Neuron (in vitro differentiated cells): ENCODE data around the gene GRIK1.

Experiments
- H2AFZ ChIP-seq: one replicate; pipeline ENCODE4 v1.6.1; 2013; ENCODE audit warnings: low read depth, mild to moderate bottlenecking, inconsistent platforms, low read length, moderate library complexity
- H3K27me3 ChIP-seq: one replicate; pipeline ENCODE4 v1.6.1; 2013; ENCODE audit warnings: low read length; ENCODE audit not compliant: insufficient read depth
- H3K36me3 ChIP-seq: one replicate; pipeline ENCODE4 v1.6.1; 2013; ENCODE audit warnings: low read length; ENCODE audit not compliant: insufficient read depth
- H3K4me1 ChIP-seq: one replicate; pipeline ENCODE4 v1.6.1; 2013; ENCODE audit warnings: low read length; ENCODE audit not compliant: insufficient read depth
- H3K4me3 ChIP-seq: 2 replicates; pipeline ENCODE4 v1.5.1; 2013; ENCODE audit warnings: mild to moderate bottlenecking, low read length, moderate library complexity
- H3K9me3 ChIP-seq: one replicate; pipeline ENCODE4 v1.6.1; 2013; ENCODE audit warnings: low read length

GRIK1 gene

DNA sequence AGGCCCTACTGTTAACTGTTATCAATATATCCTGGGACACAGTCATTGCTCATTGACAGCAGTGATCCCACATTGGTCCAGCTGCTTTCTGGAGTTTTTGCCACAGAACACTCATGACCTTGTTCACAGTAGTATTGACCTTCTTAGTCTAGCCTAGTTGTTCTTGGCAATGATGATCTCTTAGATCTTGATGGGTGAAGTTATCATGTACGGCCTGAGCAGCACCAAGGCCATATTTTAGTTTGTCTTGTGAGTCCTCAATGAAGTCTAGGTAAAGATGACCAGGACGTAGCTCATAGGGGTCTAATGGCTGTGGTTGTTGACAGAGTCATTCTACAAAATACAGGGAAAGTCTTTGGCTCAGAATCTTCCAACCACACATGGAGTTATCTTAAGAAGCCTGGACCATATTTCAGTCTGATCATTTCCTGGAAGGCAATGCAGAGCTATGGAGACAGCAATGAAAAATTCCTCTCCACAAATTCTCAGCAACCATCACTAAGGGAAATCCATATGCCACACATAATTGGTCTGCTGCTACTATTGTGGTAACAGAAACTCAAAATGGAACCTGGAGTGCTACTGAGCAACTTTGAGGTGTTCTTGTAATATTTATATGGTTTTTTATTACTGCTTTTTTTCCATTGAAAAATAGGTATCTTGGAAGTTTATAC, 279.6 kb downstream of the GRIK1 start:
- H3K4me3 ChIP-seq = no peak overlapping the region
- H2AFZ ChIP-seq = no peak overlapping the region
- H3K27me3 ChIP-seq = no peaks in the 10 kb centered on the region
- no peaks in the 10 kb centered on the region for H3K9me3 ChIP-seq
- no peaks in the 10 kb centered on the region for H3K4me1 ChIP-seq
- no peaks in the 10 kb centered on the region for H3K36me3 ChIP-seq

GRCh38 chr21:29658934-29659203, 280.9 kb downstream of the GRIK1 start:
- Histone ChIP-seq H3K27me3 (no peaks in the 10 kb centered on the region), H3K4me3 (no peak overlapping the region), H3K36me3 (no peaks in the 10 kb centered on the region), H2AFZ (no peak overlapping the region), H3K4me1 (peaks cover 7% of the 10 kb centered on the region), H3K9me3 (no peaks in the 10 kb centered on the region)

DNA sequence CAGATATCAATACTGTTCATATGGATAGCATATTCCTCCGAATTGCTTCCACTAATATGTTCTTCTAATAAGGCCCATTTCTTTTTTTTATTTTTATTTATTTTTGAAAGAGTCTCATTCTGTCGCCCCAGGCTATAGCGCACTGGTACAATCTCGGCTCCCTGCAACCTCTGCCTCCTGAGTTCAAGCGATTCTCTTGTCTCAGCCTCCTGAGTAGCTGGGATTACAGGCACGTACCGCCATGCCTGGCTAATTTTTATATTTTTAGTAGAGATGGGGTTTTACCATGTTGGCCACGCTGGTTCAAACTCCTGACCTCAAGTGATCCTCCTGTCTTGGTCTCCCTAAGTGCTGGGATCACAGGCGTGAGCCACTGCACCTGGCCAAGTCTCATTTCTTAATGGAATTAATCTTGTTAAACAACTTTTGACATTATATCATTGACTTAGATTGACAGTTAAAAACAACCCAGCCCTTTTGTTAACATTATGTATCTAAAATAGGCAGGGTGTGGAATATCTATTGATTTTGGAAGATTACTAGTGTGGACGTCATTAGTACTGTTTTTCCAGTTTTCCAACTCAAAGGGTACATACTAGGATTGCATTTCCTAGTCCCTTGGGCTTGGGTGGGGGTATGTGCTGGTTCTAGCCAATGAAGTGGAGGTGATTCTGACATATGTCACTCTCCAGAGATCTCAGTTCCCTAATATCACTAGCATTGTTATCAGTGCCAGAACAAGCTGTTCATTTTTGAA, 281.4 kb downstream of the GRIK1 start:
- Histone ChIP-seq H3K4me1 (peaks cover 7% of the 10 kb centered on the region), H3K36me3 (no peaks in the 10 kb centered on the region), H3K27me3 (no peaks in the 10 kb centered on the region), H3K9me3 (no peaks in the 10 kb centered on the region), H3K4me3 (no peak overlapping the region), H2AFZ (no peak overlapping the region)

GRCh38 chr21:29657240-29657989, 282.4 kb downstream of the GRIK1 start:
- H2AFZ ChIP-seq = no peak overlapping the region
- H3K4me1 ChIP-seq = peaks cover 7% of the 10 kb centered on the region
- H3K27me3 ChIP-seq = no peaks in the 10 kb centered on the region
- no peaks in the 10 kb centered on the region for H3K36me3 ChIP-seq
- no peak overlapping the region for H3K4me3 ChIP-seq
- no peaks in the 10 kb centered on the region for H3K9me3 ChIP-seq

DNA sequence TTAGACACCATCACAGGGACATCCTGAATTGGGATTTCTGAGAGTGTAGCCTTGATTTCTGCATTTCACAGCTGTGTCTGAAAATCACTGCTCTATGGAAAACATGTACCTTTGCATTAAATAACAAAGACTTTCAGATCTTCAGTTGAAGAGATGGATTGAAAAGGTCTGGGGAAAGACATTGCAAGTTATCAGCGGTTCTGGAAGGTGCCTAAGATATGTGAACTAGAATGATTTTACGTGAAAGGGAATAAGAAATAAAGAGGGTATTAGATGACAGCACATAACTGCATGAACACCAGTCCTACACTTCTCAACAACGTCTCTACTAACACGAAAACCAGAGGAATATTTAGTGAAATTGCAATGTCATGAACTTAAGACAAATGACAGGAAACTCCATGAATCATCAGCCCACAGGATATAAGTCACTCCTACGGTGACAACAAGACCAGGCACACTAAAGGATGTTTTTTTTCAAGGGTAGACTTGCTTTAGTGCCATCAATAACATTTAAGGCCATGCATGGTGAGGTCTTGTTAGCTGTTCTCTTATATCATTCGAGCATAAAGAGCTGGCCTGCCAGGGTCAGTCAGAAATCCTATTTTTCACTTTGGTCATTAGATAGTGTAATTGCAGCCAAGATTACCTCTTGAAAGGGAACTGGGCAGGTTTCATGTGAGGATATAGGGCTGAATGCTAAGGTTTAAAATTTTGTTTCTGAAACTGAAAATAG, 283.1 kb downstream of the GRIK1 start:
- Histone ChIP-seq H3K4me1 (peaks cover 7% of the 10 kb centered on the region), H3K4me3 (no peak overlapping the region), H3K36me3 (no peaks in the 10 kb centered on the region), H2AFZ (no peak overlapping the region), H3K27me3 (no peaks in the 10 kb centered on the region), H3K9me3 (no peaks in the 10 kb centered on the region)

DNA sequence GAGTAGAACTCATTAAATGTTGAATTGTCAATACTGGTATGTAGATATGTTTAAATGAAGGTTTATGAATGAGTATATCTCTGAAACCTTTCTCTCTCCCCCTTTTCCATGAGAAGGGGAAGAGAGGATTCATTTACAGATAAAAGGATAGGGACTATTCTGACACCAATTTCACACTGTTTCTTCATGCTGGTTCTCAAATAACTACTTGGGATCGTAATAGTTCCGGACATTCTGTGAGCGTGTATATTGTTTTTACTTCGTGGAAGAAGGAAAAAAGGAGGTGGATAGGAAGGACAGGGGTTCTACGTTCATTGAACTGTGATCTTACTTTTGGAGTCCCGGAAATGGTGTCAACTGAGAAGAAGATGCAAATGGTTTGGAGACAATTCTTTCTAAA, 284.2 kb downstream of the GRIK1 start:
- Histone ChIP-seq H3K36me3 (no peaks in the 10 kb centered on the region), H3K4me3 (no peak overlapping the region), H2AFZ (no peak overlapping the region), H3K9me3 (no peaks in the 10 kb centered on the region), H3K4me1 (peaks cover 7% of the 10 kb centered on the region), H3K27me3 (no peaks in the 10 kb centered on the region)

GRCh38 chr21:29654855-29655254, 284.9 kb downstream of the GRIK1 start:
- H3K9me3 ChIP-seq = no peaks in the 10 kb centered on the region
- no peak overlapping the region for H3K4me3 ChIP-seq
- H3K36me3 ChIP-seq = no peaks in the 10 kb centered on the region
- H3K4me1 ChIP-seq = peaks cover 7% of the 10 kb centered on the region
- no peaks in the 10 kb centered on the region for H3K27me3 ChIP-seq
- no peak overlapping the region for H2AFZ ChIP-seq

DNA sequence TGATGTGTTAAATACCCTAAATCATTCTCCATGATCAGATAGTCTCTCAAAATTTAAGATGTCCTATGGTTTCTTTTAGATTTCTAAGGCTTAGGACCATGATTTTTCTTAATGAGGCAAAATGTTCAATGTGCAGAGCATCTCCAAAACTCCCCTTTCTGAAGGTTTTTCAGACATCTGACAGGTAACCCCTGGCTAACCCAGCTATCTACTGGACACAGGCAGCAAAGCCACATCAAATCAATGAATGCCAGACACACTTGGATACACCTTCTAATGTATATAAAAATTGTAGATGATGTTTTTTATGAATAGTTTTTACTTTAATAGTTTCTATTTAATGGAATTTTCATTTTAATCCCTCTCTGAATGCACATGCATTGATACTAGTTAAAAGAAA, 285.6 kb downstream of the GRIK1 start:
- no peaks in the 10 kb centered on the region for H3K27me3 ChIP-seq
- H3K4me1 ChIP-seq = peaks cover 7% of the 10 kb centered on the region
- no peaks in the 10 kb centered on the region for H3K36me3 ChIP-seq
- no peak overlapping the region for H3K4me3 ChIP-seq
- no peaks in the 10 kb centered on the region for H3K9me3 ChIP-seq
- H2AFZ ChIP-seq = no peak overlapping the region

GRCh38 chr21:29650523-29651022, 289.2 kb downstream of the GRIK1 start:
- H3K27me3 ChIP-seq = no peaks in the 10 kb centered on the region
- no peak overlapping the region for H3K4me3 ChIP-seq
- H3K4me1 ChIP-seq = peaks cover 10% of the 10 kb centered on the region
- no peak overlapping the region for H2AFZ ChIP-seq
- H3K36me3 ChIP-seq = no peaks in the 10 kb centered on the region
- H3K9me3 ChIP-seq = no peaks in the 10 kb centered on the region

DNA sequence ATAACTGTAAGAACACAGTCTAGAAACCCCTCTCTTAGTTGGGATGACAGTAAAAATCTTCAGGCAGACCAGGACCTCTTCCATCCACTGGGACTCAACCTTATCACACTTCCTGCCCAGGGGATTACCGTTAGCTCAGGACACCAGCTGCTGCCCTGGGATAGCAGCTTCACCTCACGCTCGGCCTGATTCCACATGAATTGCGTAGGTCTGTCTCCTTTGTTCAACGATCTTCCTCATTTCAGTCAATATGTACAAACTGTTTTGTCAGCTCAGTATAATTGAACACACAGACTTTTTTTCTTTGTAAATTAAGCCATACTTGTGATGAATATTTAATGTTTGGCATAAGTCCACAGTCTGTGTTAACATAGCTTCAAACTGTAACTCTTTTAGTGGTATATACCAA, 290.4 kb downstream of the GRIK1 start:
- H3K9me3 ChIP-seq = no peaks in the 10 kb centered on the region
- H3K4me1 ChIP-seq = peaks cover 6% of the 10 kb centered on the region
- no peaks in the 10 kb centered on the region for H3K36me3 ChIP-seq
- no peak overlapping the region for H2AFZ ChIP-seq
- no peaks in the 10 kb centered on the region for H3K27me3 ChIP-seq
- H3K4me3 ChIP-seq = no peak overlapping the region

DNA sequence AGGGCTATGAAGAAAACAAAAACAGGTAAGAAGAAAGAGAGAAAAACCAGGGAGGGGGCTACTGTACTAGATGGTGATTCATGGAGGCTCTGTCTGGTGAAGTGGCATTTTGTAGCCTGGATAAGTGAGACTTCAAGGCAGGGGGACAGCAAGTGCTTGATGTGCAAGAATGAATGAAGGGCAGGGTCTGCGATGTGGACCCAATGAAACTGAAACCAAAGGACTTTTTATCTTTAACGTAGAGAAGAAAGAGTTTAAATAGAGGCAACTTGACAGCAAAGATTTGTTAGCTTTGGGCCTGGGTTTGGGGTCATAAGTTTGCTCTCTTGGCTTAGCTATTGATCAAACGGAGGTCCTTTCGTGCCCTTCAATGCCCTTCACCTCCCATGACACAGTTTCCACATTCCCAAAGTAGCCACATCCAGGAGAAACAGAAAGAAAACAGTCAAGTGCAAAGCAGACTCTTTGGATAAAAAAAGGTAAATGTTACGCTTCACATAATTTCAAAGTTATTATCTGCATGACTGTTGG, 291.0 kb downstream of the GRIK1 start:
- Histone ChIP-seq H3K27me3 (no peaks in the 10 kb centered on the region), H3K9me3 (no peaks in the 10 kb centered on the region), H3K36me3 (no peaks in the 10 kb centered on the region), H3K4me1 (peaks cover 3% of the 10 kb centered on the region), H2AFZ (no peak overlapping the region), H3K4me3 (no peak overlapping the region)

DNA sequence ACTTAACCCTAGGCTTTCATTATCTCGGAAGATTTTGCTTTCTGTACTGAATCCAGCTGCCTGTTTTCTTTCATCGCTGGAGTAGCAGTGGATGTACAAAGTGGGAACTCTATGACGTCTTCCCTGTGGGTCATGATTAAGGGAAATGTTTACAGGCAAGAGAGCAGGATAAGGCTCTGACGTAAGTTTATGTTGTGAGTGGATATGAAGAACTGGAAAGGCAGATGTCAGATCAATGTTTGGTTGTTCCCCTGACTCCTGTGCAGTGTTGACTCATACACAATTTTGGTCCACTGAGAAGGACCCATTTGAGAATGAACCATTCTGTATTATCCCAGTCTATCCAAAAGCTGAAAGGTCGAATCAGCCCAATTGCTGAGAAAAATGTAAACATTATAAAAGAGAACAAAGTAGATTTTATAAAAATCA, 292.4 kb downstream of the GRIK1 start:
- no peaks in the 10 kb centered on the region for H3K27me3 ChIP-seq
- no peaks in the 10 kb centered on the region for H3K9me3 ChIP-seq
- H3K36me3 ChIP-seq = no peaks in the 10 kb centered on the region
- peaks cover 3% of the 10 kb centered on the region for H3K4me1 ChIP-seq
- H3K4me3 ChIP-seq = no peak overlapping the region
- no peak overlapping the region for H2AFZ ChIP-seq
